Measurements from ENCODE around the gene IFT88. TPM values are rescaled to one million over a fixed set of nuclear protein-coding genes. Genes with fewer than 3 reads are reported as not detected.

IFT88 gene
- total RNA-seq, 2 donors from 2014 or later, result 11.8 to 12.0 TPM

DNA sequence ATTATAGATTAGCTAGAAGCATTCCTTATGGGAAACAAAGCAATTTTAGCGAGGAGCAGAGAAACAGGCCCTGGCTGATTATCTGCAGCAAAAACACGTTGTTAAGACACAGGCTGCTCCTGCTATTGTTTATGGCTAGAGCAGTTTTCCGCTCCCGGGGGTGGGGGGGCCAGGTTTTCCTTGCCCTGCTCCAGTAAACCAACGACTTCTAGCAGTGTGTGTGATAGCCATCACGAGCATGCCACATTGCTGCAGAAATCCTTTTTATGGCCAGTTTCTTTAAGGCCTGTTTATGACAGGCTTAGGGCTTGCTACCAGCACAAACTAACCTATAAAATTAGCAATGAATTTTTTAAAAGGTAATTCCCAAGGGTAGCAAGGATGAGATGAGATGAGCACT, 118.1 kb downstream of the IFT88 start:
- H3K9me3 ChIP-seq, result no peaks in the 10 kb centered on the region
- H3K36me3 ChIP-seq, result no peaks in the 10 kb centered on the region
- H3K9ac ChIP-seq (ENCODE audit: low read depth in 2 of 2, low read length in 2 of 2), result no peak overlapping the region
- H3K4me3 ChIP-seq, result no peak overlapping the region
- no peak for DNase-seq
- H3K27ac ChIP-seq, result no peak overlapping the region
- TF ChIP-seq, protein P1, sequence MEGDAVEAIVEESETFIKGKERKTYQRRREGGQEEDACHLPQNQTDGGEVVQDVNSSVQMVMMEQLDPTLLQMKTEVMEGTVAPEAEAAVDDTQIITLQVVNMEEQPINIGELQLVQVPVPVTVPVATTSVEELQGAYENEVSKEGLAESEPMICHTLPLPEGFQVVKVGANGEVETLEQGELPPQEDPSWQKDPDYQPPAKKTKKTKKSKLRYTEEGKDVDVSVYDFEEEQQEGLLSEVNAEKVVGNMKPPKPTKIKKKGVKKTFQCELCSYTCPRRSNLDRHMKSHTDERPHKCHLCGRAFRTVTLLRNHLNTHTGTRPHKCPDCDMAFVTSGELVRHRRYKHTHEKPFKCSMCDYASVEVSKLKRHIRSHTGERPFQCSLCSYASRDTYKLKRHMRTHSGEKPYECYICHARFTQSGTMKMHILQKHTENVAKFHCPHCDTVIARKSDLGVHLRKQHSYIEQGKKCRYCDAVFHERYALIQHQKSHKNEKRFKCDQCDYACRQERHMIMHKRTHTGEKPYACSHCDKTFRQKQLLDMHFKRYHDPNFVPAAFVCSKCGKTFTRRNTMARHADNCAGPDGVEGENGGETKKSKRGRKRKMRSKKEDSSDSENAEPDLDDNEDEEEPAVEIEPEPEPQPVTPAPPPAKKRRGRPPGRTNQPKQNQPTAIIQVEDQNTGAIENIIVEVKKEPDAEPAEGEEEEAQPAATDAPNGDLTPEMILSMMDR (IDR thresholded peaks at IDR 0.05), result no peak
- H3K4me1 ChIP-seq, result no peaks in the 10 kb centered on the region
- intact Hi-C loops (cut with DNase I), result no loop called here
- H3K27me3 ChIP-seq, result no peaks in the 10 kb centered on the region

- Histone ChIP-seq H3K9ac (ENCODE audit: low read depth in 2 of 2, low read length in 2 of 2) (no peak overlapping the region), H3K27ac (no peak overlapping the region), H3K9me3 (no peaks in the 10 kb centered on the region), H3K27me3 (no peaks in the 10 kb centered on the region), H3K4me1 (no peaks in the 10 kb centered on the region), H3K4me3 (no peak overlapping the region), H3K36me3 (no peaks in the 10 kb centered on the region)
- intact Hi-C loops (cut with DNase I), result no loop called here
- TF ChIP-seq, protein P1 (IDR thresholded peaks at IDR 0.05), result no peak
- no peak for DNase-seq
These were observed 119.2 kb downstream of the IFT88 start for GRCh38 chr13:20686167-20686566.

GRCh38 chr13:20686863-20687579, 120.1 kb downstream of the IFT88 start:
- intact Hi-C loops (cut with DNase I), result no loop called here
- DNase-seq, result no peak
- TF ChIP-seq, protein P1 (IDR thresholded peaks at IDR 0.05), result no peak
- no peaks in the 10 kb centered on the region for H3K36me3 ChIP-seq
- H3K4me1 ChIP-seq, result no peaks in the 10 kb centered on the region
- no peaks in the 10 kb centered on the region for H3K9me3 ChIP-seq
- no peak overlapping the region for H3K9ac ChIP-seq (ENCODE audit: low read depth in 2 of 2, low read length in 2 of 2)
- no peak overlapping the region for H3K27ac ChIP-seq
- no peaks in the 10 kb centered on the region for H3K27me3 ChIP-seq
- H3K4me3 ChIP-seq, result no peak overlapping the region

GRCh38 chr13:20689291-20689690, 122.3 kb downstream of the IFT88 start:
- DNase-seq, result no peak
- H3K27ac ChIP-seq, result no peak overlapping the region
- no peak overlapping the region for H3K9ac ChIP-seq (ENCODE audit: low read depth in 2 of 2, low read length in 2 of 2)
- H3K36me3 ChIP-seq, result no peaks in the 10 kb centered on the region
- no peaks in the 10 kb centered on the region for H3K4me1 ChIP-seq
- no peak overlapping the region for H3K4me3 ChIP-seq
- intact Hi-C loops (cut with DNase I), result no loop called here
- no peaks in the 10 kb centered on the region for H3K9me3 ChIP-seq
- TF ChIP-seq, protein P1 (IDR thresholded peaks at IDR 0.05), result no peak
- no peaks in the 10 kb centered on the region for H3K27me3 ChIP-seq

DNA sequence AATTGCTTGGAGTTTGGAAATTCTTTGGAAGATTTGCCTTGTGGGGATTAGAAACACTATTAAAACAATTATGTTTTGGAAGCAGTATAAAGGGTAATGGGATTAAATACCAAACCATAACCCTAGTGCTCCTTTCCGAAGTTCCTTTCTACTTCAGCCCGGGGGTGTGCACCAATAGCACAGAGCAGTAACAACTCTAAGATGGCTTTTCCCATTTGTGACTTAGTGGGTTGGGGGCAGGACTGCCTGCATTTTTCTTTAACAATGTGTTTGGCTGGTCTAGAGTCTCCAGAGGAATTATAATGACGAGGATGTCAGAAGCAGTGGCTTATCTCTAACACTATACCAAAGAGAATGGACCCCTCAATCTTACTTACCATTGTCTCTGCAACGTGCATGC, 124.7 kb downstream of the IFT88 start:
- Histone ChIP-seq H3K27me3 (no peaks in the 10 kb centered on the region), H3K9me3 (no peaks in the 10 kb centered on the region), H3K9ac (ENCODE audit: low read depth in 2 of 2, low read length in 2 of 2) (no peak overlapping the region), H3K27ac (no peak overlapping the region), H3K36me3 (no peaks in the 10 kb centered on the region), H3K4me1 (no peaks in the 10 kb centered on the region), H3K4me3 (no peak overlapping the region)
- intact Hi-C loops (cut with DNase I), result no loop called here
- DNase-seq, result no peak
- TF ChIP-seq, protein P1 (IDR thresholded peaks at IDR 0.05), result no peak

All from colonic mucosa (tissue), 4 donors.